Panc1 (cell line): ENCODE data around the gene SLC25A34. TPM values are rescaled to one million over a fixed set of nuclear protein-coding genes. Genes with fewer than 3 reads are reported as not detected.

Experiments used
- ATAC-seq: fragments of 200-7000 bp; cut with Tn5 transposase; 2 replicates; pipeline ENCODE4 v1.9.1; 2020; ENCODE audit warnings: mild to moderate bottlenecking, moderate library complexity
- BruUV-seq: library from RNA; stranded (reverse); fragments of 400-500 nt; replicated peaks from 2 replicates; lab custom pipeline; 2021; lab: Mats Ljungman, UMichigan
- CTCF ChIA-PET: fragments of 300-600 bp; sonication (Branson Sonifier 250); formaldehyde crosslinking; loops from one replicate; lab custom pipeline; 2022; ENCODE audit warnings: antibody characterized with exemption; lab: Charles Lee
- POLR2A ChIA-PET: fragments of 300-600 bp; sonication (Branson Sonifier 250); formaldehyde crosslinking; loops from one replicate; lab custom pipeline; 2022; ENCODE audit warnings: antibody characterized with exemption; lab: Charles Lee
- DNase-seq: peaks from one replicate; pipeline ENCODE4 v3.0.0-alpha.2; 2010; ENCODE audit warnings: low read depth, low spot score
- H3K27ac ChIP-seq: 2 replicates; pipeline ENCODE4 v1.5.1; 2011; ENCODE audit warnings: mild to moderate bottlenecking, low read length, inconsistent platforms
- H3K27me3 ChIP-seq: fragments of 200-500 bp; sonication (Bioruptor generic); 2 replicates; pipeline ENCODE4 v1.6.0; 2014; ENCODE audit warnings: low read length, inconsistent platforms; ENCODE audit not compliant: control insufficient read depth, insufficient read depth
- H3K36me3 ChIP-seq: fragments of 200-500 bp; sonication (Bioruptor generic); 2 replicates; pipeline ENCODE4 v1.5.1; 2014; ENCODE audit warnings: inconsistent platforms, mild to moderate bottlenecking, low read length, moderate library complexity; ENCODE audit not compliant: control insufficient read depth, insufficient read depth
- H3K4me1 ChIP-seq: 2 replicates; pipeline ENCODE4 v1.5.1; 2011; ENCODE audit warnings: inconsistent platforms, mild to moderate bottlenecking, low read length, moderate library complexity; ENCODE audit not compliant: control insufficient read depth, insufficient read depth
- H3K4me3 ChIP-seq, 2 experiments: 2 replicates each; pipeline ENCODE4 v1.5.1; 2011 to 2012; ENCODE audit warnings: low read depth in 2 of 2, low read length in 2 of 2, mild to moderate bottlenecking in 2 of 2, inconsistent platforms in 1 of 2, moderate library complexity in 1 of 2
- H3K9me3 ChIP-seq: fragments of 200-500 bp; sonication (Bioruptor generic); 2 replicates; pipeline ENCODE4 v1.5.1; 2014; ENCODE audit warnings: low read depth, mild to moderate bottlenecking, inconsistent platforms, low read length, moderate library complexity; ENCODE audit not compliant: control insufficient read depth, insufficient read depth
- POLR2AphosphoS5 ChIP-seq: IDR thresholded peaks from 2 replicates; pipeline ENCODE4 v1.6.1; 2012; ENCODE audit warnings: mild to moderate bottlenecking, low read depth, low read length, moderate library complexity
- SIN3A ChIP-seq: IDR thresholded peaks from 2 replicates; pipeline ENCODE4 v1.6.1; 2012; ENCODE audit warnings: low read depth, mild to moderate bottlenecking, low read length, moderate library complexity, borderline replicate concordance; ENCODE audit not compliant: insufficient read depth
- TCF7L2 ChIP-seq: IDR thresholded peaks from 2 replicates; pipeline ENCODE4 v1.6.1; 2011; ENCODE audit warnings: mild to moderate bottlenecking, low read depth, low read length, inconsistent platforms
- in situ Hi-C: cut with HindIII; loops from 2 replicates; pipeline ENCODE4 v1.10.0; 2016; ENCODE audit warnings: low sequenced_read_pairs, low pct_unique_long_range_greater_than_20kb
- intact Hi-C: fragments of 100-400 bp; cut with micrococcal nuclease; formaldehyde crosslinking; loops from one replicate; pipeline ENCODE4 v1.10.0; 2022; ENCODE audit not compliant: unreplicated experiment
- total RNA-seq: library from RNA; stranded (reverse); gene quantifications from one replicate; pipeline ENCODE4 v1.2.1, GENCODE V29; 2021; ENCODE audit not compliant: unreplicated experiment
- TF ChIP-seq, protein P1 (sequence below), 2 experiments: IDR thresholded peaks; 2 replicates each; pipeline ENCODE4 v1.6.1; 2011 to 2012; ENCODE audit warnings: low read depth in 2 of 2, control low read depth in 1 of 2, low read length in 1 of 2, mild to moderate bottlenecking in 1 of 2, moderate library complexity in 1 of 2; ENCODE audit not compliant: insufficient read depth in 1 of 2
- TF ChIP-seq, protein P2 (sequence below): fragments of 450-650 bp; IDR thresholded peaks from 2 replicates; pipeline ENCODE4 v1.5.1; 2017; ENCODE audit warnings: mild to moderate bottlenecking

The SLC25A34 gene
- total RNA-seq, 1 experiment from 2014 or later: 0.64 TPM

DNA sequence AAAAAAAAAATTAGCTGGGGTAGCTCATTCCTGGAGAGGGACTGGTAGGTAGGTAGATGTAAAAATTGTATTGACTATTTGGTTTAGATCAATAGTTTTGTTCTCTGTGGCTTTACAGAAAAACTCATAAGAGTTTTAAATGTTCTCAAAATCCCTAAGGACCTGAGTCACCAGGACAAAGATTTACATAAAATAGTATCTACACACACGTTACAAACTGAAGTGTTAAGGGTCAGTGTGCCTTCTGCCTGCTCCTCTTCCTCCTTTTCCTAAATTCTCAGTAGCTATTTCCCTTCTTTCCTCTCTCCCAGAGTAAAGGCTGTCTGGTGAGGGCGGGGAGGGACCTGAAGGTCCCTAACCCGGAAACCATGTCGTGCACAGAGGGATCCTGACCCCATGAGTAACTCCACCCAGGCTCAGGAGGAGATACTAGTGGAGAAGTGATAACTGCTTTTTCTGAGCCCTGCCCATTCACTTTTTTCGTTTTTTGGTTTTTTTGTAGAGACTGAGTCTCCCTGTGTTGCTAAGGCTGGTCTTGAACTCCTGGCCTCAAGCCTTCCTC lies 43.9 kb upstream of the SLC25A34 start:
- H3K36me3 ChIP-seq: no peaks in the 10 kb centered on the region
- ATAC-seq: no peak
- H3K4me1 ChIP-seq: no peaks in the 10 kb centered on the region
- CTCF ChIA-PET: no interaction called here
- H3K9me3 ChIP-seq: no peaks in the 10 kb centered on the region
- TF ChIP-seq SIN3A: no peak
- no peak for TF ChIP-seq TCF7L2
- TF ChIP-seq, protein P1, sequence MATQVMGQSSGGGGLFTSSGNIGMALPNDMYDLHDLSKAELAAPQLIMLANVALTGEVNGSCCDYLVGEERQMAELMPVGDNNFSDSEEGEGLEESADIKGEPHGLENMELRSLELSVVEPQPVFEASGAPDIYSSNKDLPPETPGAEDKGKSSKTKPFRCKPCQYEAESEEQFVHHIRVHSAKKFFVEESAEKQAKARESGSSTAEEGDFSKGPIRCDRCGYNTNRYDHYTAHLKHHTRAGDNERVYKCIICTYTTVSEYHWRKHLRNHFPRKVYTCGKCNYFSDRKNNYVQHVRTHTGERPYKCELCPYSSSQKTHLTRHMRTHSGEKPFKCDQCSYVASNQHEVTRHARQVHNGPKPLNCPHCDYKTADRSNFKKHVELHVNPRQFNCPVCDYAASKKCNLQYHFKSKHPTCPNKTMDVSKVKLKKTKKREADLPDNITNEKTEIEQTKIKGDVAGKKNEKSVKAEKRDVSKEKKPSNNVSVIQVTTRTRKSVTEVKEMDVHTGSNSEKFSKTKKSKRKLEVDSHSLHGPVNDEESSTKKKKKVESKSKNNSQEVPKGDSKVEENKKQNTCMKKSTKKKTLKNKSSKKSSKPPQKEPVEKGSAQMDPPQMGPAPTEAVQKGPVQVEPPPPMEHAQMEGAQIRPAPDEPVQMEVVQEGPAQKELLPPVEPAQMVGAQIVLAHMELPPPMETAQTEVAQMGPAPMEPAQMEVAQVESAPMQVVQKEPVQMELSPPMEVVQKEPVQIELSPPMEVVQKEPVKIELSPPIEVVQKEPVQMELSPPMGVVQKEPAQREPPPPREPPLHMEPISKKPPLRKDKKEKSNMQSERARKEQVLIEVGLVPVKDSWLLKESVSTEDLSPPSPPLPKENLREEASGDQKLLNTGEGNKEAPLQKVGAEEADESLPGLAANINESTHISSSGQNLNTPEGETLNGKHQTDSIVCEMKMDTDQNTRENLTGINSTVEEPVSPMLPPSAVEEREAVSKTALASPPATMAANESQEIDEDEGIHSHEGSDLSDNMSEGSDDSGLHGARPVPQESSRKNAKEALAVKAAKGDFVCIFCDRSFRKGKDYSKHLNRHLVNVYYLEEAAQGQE (IDR thresholded peaks at IDR 0.05; ENCODE audit: insufficient read depth in 1 of 2, low read depth in 2 of 2, low read length in 1 of 2): no peak
- TF ChIP-seq, protein P2, sequence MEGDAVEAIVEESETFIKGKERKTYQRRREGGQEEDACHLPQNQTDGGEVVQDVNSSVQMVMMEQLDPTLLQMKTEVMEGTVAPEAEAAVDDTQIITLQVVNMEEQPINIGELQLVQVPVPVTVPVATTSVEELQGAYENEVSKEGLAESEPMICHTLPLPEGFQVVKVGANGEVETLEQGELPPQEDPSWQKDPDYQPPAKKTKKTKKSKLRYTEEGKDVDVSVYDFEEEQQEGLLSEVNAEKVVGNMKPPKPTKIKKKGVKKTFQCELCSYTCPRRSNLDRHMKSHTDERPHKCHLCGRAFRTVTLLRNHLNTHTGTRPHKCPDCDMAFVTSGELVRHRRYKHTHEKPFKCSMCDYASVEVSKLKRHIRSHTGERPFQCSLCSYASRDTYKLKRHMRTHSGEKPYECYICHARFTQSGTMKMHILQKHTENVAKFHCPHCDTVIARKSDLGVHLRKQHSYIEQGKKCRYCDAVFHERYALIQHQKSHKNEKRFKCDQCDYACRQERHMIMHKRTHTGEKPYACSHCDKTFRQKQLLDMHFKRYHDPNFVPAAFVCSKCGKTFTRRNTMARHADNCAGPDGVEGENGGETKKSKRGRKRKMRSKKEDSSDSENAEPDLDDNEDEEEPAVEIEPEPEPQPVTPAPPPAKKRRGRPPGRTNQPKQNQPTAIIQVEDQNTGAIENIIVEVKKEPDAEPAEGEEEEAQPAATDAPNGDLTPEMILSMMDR: no peak
- TF ChIP-seq POLR2AphosphoS5: no peak
- no peak overlapping the region for H3K27ac ChIP-seq
- no TSS peak for BruUV-seq
- H3K27me3 ChIP-seq: no peaks in the 10 kb centered on the region
- POLR2A ChIA-PET: interaction anchor here (1.0 kb wide), 2 partner anchors 63 to 116 kb away, joined by 5 to 7 read pairs; no protein-coding TSS in a partner anchor
- no peak overlapping the region for H3K4me3 ChIP-seq
- in situ Hi-C loops (no loop called here), intact Hi-C loops (no loop called here)
- no peak for DNase-seq

DNA sequence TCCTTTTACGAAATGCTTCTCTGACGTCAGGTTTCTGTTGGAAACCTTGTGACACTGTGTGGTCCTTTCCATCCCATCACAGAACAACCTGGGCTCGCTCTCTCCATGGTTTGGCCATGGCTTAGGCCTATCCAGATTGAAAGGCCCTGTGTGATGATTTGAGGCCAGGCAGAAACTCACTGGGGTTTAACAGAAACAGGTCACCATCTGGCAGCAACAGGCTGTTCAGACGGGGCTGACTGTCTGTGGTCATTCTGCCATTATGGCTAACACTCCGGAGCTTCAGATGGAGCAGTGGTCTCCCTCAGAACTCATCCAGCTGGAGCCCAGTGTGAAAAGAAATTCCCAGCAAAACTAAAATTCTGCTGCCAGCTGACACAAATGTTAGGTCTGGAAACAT lies 42.7 kb upstream of the SLC25A34 start:
- ChIA-PET CTCF (no interaction called here), POLR2A (no interaction called here)
- no peaks in the 10 kb centered on the region for H3K27me3 ChIP-seq
- DNase-seq: no peak
- in situ Hi-C loops (no loop called here), intact Hi-C loops (no loop called here)
- H3K4me3 ChIP-seq: no peak overlapping the region
- H3K27ac ChIP-seq: no peak overlapping the region
- H3K9me3 ChIP-seq: no peaks in the 10 kb centered on the region
- no peak for ATAC-seq
- TF ChIP-seq TCF7L2: no peak
- no TSS peak for BruUV-seq
- H3K4me1 ChIP-seq: no peaks in the 10 kb centered on the region
- no peaks in the 10 kb centered on the region for H3K36me3 ChIP-seq

DNA sequence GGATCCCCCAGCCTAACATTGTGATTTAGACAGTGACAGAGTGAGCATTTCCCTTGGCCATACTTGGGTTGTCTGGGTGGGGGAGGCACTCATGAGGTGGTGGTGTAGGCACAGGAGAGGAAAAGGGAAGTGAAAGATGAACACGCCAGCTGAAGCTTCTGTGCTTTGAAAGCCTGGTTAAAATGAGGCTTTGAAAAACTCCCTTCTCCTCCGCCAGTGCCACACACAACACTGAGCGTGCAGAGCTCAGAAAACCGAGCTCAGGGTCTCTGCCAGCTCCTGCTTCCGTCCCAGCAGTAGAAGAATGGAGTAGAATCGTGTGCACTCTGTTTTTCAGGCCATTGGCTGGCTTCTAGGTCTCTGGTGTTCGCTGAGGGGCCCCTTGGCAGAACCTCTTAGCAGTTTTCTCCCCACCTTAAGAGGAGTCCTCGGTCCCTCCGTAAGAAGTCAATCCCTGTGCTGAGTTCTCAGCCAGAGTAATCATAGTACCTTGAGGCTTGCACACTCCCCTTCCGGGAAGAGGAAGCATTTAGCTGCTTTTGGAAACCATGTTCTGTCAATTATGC lies 39.0 kb upstream of the SLC25A34 start:
- no TSS peak for BruUV-seq
- intact Hi-C loops (no loop called here), in situ Hi-C loops (no loop called here)
- Histone ChIP-seq H3K4me3 (no peak overlapping the region), H3K27me3 (no peaks in the 10 kb centered on the region), H3K4me1 (no peaks in the 10 kb centered on the region), H3K36me3 (no peaks in the 10 kb centered on the region), H3K27ac (no peak overlapping the region), H3K9me3 (no peaks in the 10 kb centered on the region)
- TF ChIP-seq SIN3A: no peak
- TF ChIP-seq TCF7L2: no peak
- TF ChIP-seq POLR2AphosphoS5: no peak
- TF ChIP-seq, protein P2: no peak
- TF ChIP-seq, protein P1 (IDR thresholded peaks at IDR 0.05; ENCODE audit: insufficient read depth in 1 of 2, low read depth in 2 of 2, low read length in 1 of 2): no peak
- ChIA-PET CTCF (no interaction called here), POLR2A (no interaction called here)
- ATAC-seq: peak; percentile 43; the same call in 1 of the 2 replicates
- DNase-seq: no peak
